GM21360 (cell line): ENCODE results near the gene PRKAG3.

Experiments used
- ATAC-seq: cut with Tn5 transposase; IDR thresholded peaks from one replicate; pipeline ENCODE4 v1.9.1; 2021; ENCODE audit warnings: mild to moderate bottlenecking, moderate library complexity; ENCODE audit not compliant: unreplicated experiment

Gene PRKAG3

DNA sequence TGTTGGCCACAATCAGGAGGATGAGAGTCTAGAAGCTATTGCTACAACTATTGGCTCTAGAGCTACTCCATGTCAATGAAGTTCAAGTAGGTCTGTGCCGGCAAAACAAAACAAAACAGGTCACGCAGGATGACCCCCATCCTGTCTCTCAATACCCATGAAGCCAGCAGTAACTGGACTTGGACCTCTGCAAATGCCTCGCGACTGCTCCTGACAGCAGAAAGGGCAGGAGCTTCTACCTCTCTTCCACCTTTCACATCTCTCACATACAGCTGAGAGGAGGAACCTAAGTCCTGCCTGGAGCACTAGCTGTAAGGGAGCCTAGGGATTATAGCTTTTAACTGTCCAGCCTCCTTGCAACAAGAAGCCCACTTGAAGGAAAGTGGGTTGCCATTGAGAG is 16.0 kb downstream of the PRKAG3 start:
- no peak for ATAC-seq

DNA sequence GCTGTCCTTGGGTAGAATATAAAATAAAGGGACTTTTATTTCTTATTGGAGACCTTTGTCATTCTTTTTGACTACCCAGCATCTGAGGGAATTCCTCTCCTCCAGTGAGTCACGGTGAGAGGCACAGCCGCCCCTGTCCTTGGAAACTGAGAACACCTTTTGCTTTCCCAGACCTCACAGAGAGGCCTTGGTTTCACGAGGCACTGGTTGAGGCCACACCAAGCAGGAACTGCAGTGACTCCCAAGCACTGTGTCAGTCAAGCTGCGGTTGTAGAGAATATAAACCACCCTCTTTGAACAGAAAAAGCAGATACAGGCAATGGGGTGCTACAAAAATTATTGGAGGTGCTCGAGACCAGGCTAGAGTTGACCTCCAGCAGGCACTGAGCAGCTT is 16.4 kb downstream of the PRKAG3 start:
- ATAC-seq = no peak

DNA sequence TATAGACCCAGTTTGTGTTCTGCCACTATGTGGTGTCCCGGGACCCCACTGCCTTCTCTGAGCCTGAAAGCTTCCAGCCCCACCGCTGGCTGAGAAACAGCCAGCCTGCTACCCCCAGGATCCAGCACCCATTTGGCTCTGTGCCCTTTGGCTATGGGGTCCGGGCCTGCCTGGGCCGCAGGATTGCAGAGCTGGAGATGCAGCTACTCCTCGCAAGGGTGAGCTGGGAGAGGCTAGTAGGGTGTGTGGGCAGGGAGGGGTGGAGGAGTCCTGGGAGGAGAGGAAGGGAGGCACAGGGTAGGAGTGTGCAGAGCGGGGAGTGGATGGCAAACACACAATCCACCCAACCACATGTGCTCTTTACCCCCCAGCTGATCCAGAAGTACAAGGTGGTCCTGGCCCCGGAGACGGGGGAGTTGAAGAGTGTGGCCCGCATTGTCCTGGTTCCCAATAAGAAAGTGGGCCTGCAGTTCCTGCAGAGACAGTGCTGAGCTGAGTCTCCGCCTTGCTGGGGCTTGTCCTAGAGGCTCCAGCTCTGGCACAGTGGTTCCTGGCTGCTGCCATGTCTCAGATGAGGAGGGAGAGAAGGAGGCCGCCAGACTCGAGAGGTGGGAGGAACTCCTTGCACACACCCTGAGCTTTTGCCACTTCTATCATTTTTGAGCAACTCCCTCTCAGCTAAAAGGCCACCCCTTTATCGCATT is 16.9 kb downstream of the PRKAG3 start:
- no peak for ATAC-seq

DNA sequence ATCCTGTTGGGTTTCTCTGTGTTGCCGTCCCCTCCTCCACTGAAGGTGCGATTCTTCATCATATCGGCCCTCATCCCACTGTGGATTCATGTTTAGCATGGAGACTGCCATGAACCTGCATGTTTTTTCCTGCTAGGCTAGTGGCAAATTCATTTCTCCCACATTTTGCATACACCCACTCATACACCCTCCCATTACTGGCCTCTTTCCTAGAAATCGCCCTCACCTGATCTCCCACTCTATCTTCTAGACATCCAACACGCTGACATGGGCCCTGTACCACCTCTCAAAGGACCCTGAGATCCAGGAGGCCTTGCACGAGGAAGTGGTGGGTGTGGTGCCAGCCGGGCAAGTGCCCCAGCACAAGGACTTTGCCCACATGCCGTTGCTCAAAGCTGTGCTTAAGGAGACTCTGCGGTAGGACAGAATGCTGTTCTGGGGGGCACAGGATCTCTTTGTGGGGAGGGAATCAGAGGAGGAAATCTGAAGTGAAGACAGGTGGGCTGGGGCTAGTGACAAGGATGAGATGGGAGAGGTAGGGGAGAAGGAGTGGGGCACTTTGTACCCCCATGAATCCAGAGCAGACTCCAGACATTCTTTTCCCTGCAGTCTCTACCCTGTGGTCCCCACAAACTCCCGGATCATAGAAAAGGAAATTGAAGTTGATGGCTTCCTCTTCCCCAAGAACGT is 17.7 kb downstream of the PRKAG3 start:
- ATAC-seq = no peak

DNA sequence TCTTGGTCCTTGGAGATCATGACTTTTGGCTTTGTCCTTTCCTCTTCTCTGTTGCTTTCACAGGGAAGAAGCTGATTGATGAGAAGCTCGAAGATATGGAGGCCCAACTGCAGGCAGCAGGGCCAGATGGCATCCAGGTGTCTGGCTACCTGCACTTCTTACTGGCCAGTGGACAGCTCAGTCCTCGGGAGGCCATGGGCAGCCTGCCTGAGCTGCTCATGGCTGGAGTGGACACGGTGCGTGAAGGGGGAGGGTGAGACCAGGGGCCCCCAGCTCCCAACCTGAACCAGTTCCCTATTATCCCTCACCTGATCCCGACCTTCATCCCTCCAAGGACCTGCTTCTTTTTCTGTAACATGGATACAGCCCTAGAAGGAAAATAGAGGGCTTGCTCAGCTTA is 18.7 kb downstream of the PRKAG3 start:
- no peak for ATAC-seq

DNA sequence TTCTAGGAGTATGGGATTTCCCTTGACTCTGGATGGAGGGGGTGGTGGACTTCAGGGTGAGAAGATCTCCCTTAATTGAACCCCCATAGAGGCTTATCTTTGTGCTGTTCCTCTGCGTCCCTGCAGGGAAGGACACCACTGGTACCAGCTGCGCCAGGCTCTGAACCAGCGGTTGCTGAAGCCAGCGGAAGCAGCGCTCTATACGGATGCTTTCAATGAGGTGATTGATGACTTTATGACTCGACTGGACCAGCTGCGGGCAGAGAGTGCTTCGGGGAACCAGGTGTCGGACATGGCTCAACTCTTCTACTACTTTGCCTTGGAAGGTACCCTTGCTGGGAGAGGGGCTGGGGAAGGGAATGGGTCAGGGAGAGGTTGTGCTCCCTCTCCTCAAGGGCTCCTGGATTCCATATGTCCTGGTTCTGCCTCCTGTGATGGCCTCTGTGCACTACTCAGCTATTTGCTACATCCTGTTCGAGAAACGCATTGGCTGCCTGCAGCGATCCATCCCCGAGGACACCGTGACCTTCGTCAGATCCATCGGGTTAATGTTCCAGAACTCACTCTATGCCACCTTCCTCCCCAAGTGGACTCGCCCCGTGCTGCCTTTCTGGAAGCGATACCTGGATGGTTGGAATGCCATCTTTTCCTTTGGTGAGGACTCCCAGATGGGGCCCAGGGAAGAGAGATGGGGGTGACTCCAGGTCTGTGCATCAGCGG is 19.3 kb downstream of the PRKAG3 start:
- no peak for ATAC-seq

DNA sequence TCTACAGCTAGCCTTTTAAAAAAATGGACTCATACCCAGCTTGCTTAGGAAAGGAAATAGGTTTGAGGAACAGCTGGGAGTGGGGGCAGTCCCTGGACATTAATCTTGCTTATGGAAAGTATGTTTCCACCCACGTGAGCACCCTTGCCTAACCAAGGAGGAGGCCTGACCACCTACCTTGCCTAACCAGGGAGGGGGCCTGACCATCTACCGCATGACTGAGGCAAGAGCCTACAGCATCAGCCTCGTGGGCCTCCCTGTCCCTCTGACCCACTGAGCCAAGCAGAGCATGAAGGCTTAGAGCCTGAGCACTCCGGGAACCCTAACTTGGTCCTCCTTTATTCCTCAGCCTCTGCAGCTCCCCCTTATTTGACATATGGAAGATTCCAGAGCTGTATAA is 20.2 kb downstream of the PRKAG3 start:
- no peak for ATAC-seq

DNA sequence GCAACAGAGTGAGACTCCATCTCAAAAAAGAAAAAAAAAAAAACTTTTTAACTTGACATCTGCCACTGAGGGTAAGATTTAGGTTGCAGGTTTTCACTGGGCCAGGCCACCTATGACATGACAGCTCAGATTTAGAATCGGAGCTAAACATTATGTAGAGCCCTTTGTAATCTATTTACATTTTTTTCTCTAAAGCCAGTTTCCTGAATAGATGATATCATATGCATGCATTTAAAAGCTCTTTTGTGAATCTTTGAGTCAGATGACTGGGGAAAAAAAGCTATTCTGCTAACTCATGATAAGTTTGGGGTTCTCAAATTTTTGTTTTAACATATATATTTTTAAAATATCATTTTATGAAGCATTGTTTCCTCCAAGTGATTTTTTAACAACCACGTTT is 21.3 kb downstream of the PRKAG3 start:
- ATAC-seq = no peak

DNA sequence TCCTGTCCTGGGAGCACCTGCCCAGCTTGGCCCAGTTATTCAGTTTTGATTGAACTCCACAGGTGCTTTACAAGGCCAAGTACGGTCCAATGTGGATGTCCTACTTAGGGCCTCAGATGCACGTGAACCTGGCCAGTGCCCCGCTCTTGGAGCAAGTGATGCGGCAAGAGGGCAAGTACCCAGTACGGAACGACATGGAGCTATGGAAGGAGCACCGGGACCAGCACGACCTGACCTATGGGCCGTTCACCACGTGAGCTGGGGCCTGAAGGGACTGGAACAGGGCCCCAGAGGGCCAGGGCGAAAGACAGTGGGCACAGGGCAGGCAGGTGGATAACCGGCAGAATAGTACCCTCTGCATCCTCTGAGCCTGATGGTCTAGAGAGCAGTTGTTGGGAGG is 22.1 kb downstream of the PRKAG3 start:
- ATAC-seq = no peak

DNA sequence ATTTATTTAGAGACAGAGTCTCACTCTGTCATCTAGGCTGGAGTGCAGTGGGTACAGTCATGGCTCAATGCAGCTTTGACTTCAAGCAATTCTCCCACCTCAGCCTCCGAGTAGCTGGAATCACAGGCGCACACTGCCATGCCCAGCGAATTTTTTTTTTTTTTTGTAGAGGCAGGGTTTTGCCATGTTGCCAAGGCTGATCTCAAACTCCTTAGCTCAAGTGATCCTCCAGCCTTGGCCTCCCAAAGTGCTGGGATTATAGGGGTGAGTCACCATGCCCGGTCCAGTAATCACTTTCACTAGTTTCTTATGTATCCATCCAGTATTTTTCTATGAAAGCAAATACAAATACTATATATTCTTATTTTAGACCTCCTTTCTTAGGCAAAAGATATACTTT is 24.0 kb downstream of the PRKAG3 start:
- no peak for ATAC-seq

DNA sequence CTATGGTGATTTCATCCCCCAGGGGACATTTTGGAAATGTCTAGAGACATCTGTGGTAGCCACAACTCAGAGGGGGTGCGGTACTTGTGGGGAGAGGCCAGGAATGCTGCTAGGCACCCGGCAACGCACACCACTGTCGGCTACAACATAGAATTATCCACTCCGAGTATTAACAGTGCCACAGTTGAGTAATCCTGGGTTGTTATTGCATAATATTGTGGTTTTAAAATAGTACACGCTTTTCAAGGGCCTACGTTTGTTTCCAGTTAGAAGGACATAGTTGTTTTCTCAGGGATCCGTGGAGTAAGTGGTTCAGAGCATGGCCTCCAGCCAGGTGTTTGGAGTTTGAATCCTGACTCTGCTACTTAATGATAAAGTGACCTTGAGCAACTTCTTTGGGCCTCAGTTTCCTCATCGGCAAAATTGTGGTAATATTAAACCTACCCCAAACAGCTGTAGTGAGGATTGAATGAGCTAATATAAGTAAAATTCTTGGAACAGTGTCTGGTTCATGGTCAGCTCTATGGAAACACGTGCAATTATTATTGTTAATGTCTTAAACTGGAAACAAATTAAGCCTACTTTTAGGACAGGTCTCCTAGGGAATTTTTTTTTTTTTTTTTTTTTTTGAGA is 25.1 kb downstream of the PRKAG3 start:
- no peak for ATAC-seq

DNA sequence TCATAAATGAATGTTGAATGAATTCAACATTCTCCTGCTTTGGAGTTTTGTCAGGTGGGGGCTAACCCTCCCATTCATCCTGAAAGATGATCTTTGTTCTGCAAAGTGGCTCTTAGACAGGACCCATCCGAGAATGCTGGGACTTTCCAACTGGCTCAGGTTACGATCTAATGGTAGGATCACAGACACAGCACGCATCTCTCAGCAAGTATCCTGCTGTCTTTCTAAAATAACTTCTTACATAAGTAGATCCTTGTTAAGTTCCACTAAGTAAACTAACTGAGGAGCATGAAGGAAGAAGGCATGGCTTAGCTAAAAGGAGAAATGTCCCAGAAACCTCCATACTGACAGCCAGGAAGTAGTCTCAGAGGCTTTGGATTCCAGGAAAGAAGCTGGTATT is 26.0 kb downstream of the PRKAG3 start:
- ATAC-seq = no peak

DNA sequence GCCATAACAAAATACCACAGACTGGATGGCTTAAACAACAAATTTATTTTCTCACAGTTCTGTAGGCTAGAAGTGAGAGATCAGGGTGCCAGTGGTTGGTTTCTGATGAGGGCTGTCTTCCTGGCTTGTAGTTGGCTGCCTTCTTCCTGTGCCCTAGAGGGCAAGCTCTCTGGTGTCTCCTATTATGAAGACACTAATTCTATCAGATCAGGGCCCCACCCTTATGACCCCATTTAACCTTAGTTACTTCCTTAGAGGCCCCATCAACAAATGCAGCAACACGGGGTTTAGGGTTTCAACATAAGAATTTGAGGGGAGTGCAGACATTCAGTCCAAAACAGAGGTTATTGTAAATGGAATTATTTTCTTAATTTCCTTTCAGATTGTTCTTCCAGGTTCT is 26.8 kb downstream of the PRKAG3 start:
- ATAC-seq = no peak

DNA sequence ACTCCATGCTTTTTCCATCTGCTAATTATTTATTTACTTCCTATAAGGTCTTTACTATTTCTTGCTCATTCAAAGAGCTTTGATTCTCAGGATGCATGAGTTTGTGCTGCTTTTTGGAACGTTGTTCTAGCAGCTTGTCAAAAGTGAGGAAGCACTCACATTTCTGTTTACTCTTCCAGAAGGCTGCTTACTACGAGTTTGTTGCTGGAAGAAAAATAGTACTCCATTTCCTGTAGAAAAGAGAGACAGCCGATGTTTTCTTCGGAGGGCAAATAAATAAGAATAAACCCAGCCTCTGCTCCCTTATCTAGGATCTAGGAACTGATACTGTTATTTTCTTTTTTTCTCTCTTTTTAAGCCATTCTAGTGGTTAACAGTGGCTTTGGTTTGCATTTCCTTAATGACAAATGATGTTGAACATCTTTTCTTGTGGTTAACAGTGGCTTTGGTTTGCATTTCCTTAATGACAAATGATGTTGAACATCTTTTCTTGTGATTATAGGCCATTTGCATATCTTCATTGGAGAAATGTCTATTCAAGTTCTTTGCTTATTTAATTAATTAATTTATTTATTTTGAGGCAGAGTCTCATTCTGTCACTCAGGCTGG is 29.1 kb downstream of the PRKAG3 start:
- ATAC-seq = no peak

DNA sequence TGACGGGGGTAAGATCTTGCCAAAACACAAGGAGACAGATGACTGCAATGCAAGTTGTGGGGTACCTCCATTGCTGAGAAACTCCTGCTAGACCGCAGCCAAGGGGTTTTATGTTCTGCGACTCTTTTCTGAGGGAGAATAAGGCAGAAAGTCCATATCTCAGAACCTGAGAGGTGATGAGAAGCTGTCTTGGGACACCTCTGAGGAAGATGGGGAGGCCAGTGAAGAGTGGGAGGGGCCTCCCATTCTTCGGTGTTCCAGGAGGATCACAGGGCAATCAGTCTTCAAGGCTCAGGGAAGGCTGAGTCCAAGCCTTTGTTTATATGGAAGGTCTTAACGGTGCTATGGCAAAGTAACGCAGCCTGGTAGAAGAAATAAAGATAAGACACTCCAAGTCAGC is 31.6 kb downstream of the PRKAG3 start:
- ATAC-seq = no peak

DNA sequence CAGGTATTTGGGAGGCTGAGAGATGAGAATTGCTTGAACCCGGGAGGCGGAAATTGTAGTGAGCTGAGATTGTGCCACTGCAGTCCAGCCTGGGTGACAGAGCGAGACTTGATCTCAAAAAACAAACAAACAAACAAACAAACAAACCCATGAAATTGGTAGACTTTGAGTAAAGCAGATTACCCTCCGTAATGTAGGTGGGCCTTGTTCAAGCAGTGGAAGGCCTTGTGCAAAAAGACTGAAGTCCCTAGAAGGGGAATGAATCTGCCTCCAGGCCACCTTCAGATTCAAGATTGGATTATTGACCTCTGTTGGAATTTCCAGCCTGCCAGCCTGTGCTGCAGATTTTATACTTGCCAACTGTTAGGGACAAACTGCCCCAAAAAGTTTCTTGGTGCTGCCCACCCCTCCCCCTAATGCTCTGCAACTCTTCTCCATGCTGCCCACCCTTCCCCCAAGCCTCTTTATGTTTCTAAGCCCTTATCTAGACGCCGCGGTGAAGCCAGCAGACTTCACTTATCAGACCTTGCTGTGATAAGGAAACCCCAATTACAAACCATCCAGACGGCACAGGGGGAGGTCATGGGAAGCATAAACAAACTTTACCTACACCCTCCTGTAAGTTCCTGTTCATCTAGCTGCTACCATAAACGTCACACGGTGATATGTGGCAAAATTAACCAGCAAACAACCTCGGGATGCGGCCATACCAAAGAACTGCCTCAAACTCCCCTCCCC is 32.7 kb downstream of the PRKAG3 start:
- no peak for ATAC-seq

DNA sequence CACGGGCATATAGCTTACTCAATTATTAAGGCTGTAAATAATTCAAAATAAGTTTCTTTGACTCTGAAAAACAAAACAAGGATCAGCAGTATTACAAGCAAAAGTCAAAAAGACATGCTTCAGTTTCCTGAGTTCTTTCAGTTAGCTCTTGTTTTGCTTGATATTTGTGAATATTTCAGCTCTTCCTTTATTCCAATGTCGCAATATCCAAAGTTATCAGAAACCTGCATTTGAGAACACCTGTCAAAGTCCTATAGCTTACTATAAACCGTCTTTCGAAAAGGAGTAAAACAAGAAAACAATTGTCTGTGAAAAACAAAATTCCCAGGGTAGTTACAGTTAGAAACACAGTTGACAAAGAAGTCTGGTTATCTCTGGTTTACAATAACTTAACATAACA is 34.9 kb downstream of the PRKAG3 start:
- ATAC-seq = no peak

DNA sequence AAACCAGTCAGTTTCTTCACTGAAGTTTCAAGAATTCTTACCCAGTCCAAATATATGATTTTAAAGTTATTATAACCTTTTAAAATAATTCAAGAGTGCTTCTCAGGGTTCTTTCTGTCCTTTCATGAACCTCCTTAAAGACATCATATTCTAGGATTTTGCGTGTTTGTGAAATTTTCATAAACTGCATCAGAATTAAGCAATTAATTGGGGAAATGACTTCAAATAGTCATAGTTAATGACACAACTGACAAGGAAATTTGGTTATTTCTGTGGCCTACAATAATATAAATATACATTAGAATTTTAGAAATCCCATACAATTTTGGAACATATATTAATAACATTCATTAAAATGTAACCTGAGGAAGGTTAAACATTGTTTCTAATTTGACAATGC is 39.2 kb downstream of the PRKAG3 start:
- no peak for ATAC-seq

DNA sequence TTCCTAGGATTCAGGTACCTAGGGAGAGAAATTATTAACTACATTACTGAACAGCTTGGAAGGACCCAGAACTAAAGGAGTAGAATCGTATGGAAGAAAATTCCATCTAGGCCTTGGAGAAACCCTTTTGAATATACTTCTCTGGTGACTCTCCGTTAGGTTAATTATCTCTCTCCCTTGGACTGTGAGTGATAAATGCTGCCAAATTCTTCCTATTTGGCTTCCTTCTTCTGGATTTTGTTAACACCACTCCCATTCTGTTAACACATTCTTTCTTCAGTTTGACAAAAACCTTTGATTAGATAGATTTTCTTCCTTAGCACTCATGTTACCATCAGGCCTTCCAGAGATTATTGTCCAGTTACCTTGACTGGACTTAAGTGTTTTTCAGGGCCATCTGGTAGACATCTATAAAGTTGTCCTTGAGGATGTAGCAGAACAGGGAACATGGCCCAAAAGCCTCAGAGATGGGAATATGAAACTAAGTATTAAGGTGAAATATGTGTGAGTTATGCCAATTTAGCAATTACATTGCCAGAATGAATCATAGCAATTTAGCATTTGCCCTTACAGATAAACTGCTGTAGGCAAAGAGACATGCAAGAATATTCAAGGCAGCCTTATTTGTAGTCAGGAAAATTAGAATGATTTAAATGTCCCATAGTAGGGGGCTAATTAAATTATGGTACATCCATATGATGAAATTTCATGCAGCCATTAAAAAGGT is 42.9 kb downstream of the PRKAG3 start:
- no peak for ATAC-seq

DNA sequence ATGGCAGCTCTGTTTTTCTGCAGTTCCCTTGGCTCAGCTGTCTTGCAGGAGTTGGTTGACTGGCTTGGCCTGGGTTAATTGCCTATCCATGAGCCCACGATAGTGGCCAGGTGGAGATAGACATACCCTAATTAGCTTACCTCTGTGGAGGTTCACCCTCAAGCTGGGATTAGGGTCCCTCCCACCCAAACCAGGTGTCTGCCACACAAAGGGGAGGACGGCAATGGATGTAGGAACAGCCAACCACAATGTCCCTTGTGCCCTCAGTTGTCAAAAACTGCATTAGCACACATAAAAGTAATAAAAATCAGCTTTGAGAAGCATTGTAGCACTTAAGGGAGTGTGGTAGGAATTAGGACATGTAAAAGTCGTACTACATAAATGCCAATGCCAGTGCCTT is 45.5 kb downstream of the PRKAG3 start:
- ATAC-seq = no peak
